Measurements from ENCODE around the gene ZFP90.
A peak's percentile ranks its signal among the peaks of the same experiment; 100 is the strongest.
"Not testable (repeated sequence)": the region's sequence is repeated elsewhere in the genome, so short reads cannot be mapped to it uniquely, and the experiment has no call there.

ZFP90 gene

GRCh38 chr16:68519225-68519745 is 19.8 kb upstream of the ZFP90 start:
- DNase-seq = no peak

GRCh38 chr16:68520649-68521086 is 18.4 kb upstream of the ZFP90 start:
- DNase-seq = peak; percentile 84

- no peak for DNase-seq
Measured at GRCh38 chr16:68524069-68524820, 14.8 kb upstream of the ZFP90 start.

GRCh38 chr16:68526143-68526781 is 12.8 kb upstream of the ZFP90 start:
- no peak for DNase-seq

- DNase-seq = no peak
Measured at GRCh38 chr16:68526782-68527145, 12.3 kb upstream of the ZFP90 start.

- DNase-seq = no peak
Measured at GRCh38 chr16:68528233-68528632, 10.9 kb upstream of the ZFP90 start.

GRCh38 chr16:68528686-68529379 is 10.3 kb upstream of the ZFP90 start:
- peak; percentile 86 to 88 for DNase-seq

GRCh38 chr16:68529608-68529930 is 9.5 kb upstream of the ZFP90 start:
- DNase-seq = no peak

- DNase-seq = peak; percentile 91
Measured at GRCh38 chr16:68529931-68530701, 9.0 kb upstream of the ZFP90 start.

GRCh38 chr16:68533937-68534336 is 5.2 kb upstream of the ZFP90 start:
- no peak for DNase-seq

- DNase-seq = no peak
Measured at GRCh38 chr16:68535331-68535730, 3.8 kb upstream of the ZFP90 start.

- no peak for DNase-seq
Measured at GRCh38 chr16:68539711-68540239, 684 bp downstream of the ZFP90 start.

GRCh38 chr16:68548947-68549346 is 9.9 kb downstream of the ZFP90 start:
- no peak for DNase-seq

GRCh38 chr16:68553186-68553585 is 14.1 kb downstream of the ZFP90 start:
- DNase-seq = no peak

- DNase-seq = not testable (repeated sequence)
Measured at GRCh38 chr16:68560341-68560740, 21.2 kb downstream of the ZFP90 start.

GRCh38 chr16:68563631-68564381 is 24.7 kb downstream of the ZFP90 start:
- DNase-seq = no peak

- no peak for DNase-seq
Measured at GRCh38 chr16:68564382-68564985, 25.4 kb downstream of the ZFP90 start.

GRCh38 chr16:68574479-68574878 is 35.4 kb downstream of the ZFP90 start:
- no peak for DNase-seq

- DNase-seq = no peak
Measured at GRCh38 chr16:68575082-68575481, 36.0 kb downstream of the ZFP90 start.

- DNase-seq = no peak
Measured at GRCh38 chr16:68577352-68577853, 38.3 kb downstream of the ZFP90 start.

Data from activated CD4-positive, alpha-beta T cell treated with anti-CD3 and anti-CD28 coated beads, Interleukin-2, amount 50 U/mL, for 4 hours (primary cell).